ENCODE measurements around the gene MR1.

The MR1 gene

GRCh38 chr1:181092883-181093458 is 59.2 kb downstream of the MR1 start:
- DNase-seq, result no peak

- DNase-seq, result no peak
Observed at GRCh38 chr1:181094416-181095212, 60.8 kb downstream of the MR1 start.

GRCh38 chr1:181095260-181095659 is 61.5 kb downstream of the MR1 start:
- DNase-seq, result no peak

- no peak for DNase-seq
Observed at GRCh38 chr1:181095763-181096184, 62.0 kb downstream of the MR1 start.

GRCh38 chr1:181097242-181097641 is 63.5 kb downstream of the MR1 start:
- no peak for DNase-seq

GRCh38 chr1:181099152-181100014 is 65.6 kb downstream of the MR1 start:
- DNase-seq, result peak; percentile 39

- DNase-seq, result peak; percentile 64
Observed at GRCh38 chr1:181100015-181100905, 66.5 kb downstream of the MR1 start.

GRCh38 chr1:181100934-181101333 is 67.2 kb downstream of the MR1 start:
- no peak for DNase-seq

- DNase-seq, result no peak
Observed at GRCh38 chr1:181101581-181102226, 67.9 kb downstream of the MR1 start.

- DNase-seq, result peak; percentile 54
Observed at GRCh38 chr1:181102841-181103240, 69.1 kb downstream of the MR1 start.

- DNase-seq, result no peak
Observed at GRCh38 chr1:181103399-181103798, 69.6 kb downstream of the MR1 start.

GRCh38 chr1:181104042-181104789 is 70.4 kb downstream of the MR1 start:
- DNase-seq, result no peak

- DNase-seq, result no peak
Observed at GRCh38 chr1:181104790-181105133, 71.0 kb downstream of the MR1 start.

GRCh38 chr1:181105134-181106021 is 71.6 kb downstream of the MR1 start:
- DNase-seq, result peak; percentile 77

GRCh38 chr1:181106022-181106312 is 72.2 kb downstream of the MR1 start:
- DNase-seq, result no peak

- DNase-seq, result no peak
Observed at GRCh38 chr1:181106479-181106878, 72.7 kb downstream of the MR1 start.

- no peak for DNase-seq
Observed at GRCh38 chr1:181107711-181108110, 73.9 kb downstream of the MR1 start.

GRCh38 chr1:181108304-181108867 is 74.6 kb downstream of the MR1 start:
- no peak for DNase-seq

GRCh38 chr1:181110013-181110412 is 76.2 kb downstream of the MR1 start:
- no peak for DNase-seq
